ENCODE measurements around the gene MAP3K10. TPM values are rescaled to one million over a fixed set of nuclear protein-coding genes. Genes with fewer than 3 reads are reported as not detected.

MAP3K10 gene
- polyA plus RNA-seq, 3 donors, result 10.6 to 12.8 (median 11.6) TPM

GRCh38 chr19:40232479-40232878 is 41.3 kb downstream of the MAP3K10 start:
- no peak for DNase-seq (ENCODE audit: low read depth in 3 of 3, low spot score in 2 of 3)

- DNase-seq (ENCODE audit: low read depth in 3 of 3, low spot score in 2 of 3), result no peak
These were observed 42.0 kb downstream of the MAP3K10 start for GRCh38 chr19:40232949-40233810.

- DNase-seq (ENCODE audit: low read depth in 3 of 3, low spot score in 2 of 3), result no peak
These were observed 42.7 kb downstream of the MAP3K10 start for GRCh38 chr19:40233811-40234389.

- no peak for DNase-seq (ENCODE audit: low read depth in 3 of 3, low spot score in 2 of 3)
These were observed 43.4 kb downstream of the MAP3K10 start for GRCh38 chr19:40234429-40235237.

- DNase-seq (ENCODE audit: low read depth in 3 of 3, low spot score in 2 of 3), result no peak
These were observed 44.2 kb downstream of the MAP3K10 start for GRCh38 chr19:40235238-40236025.

GRCh38 chr19:40236026-40236355 is 44.8 kb downstream of the MAP3K10 start:
- DNase-seq (ENCODE audit: low read depth in 3 of 3, low spot score in 2 of 3), result no peak

- DNase-seq (ENCODE audit: low read depth in 3 of 3, low spot score in 2 of 3), result no peak
These were observed 45.1 kb downstream of the MAP3K10 start for GRCh38 chr19:40236366-40236765.

GRCh38 chr19:40237791-40238190 is 46.6 kb downstream of the MAP3K10 start:
- DNase-seq (ENCODE audit: low read depth in 3 of 3, low spot score in 2 of 3), result no peak

GRCh38 chr19:40238775-40239174 is 47.5 kb downstream of the MAP3K10 start:
- DNase-seq (ENCODE audit: low read depth in 3 of 3, low spot score in 2 of 3), result no peak

- no peak for DNase-seq (ENCODE audit: low read depth in 3 of 3, low spot score in 2 of 3)
These were observed 48.4 kb downstream of the MAP3K10 start for GRCh38 chr19:40239415-40240226.

GRCh38 chr19:40240332-40240731 is 49.1 kb downstream of the MAP3K10 start:
- DNase-seq (ENCODE audit: low read depth in 3 of 3, low spot score in 2 of 3), result no peak

GRCh38 chr19:40241125-40241808 is 50.0 kb downstream of the MAP3K10 start:
- no peak for DNase-seq (ENCODE audit: low read depth in 3 of 3, low spot score in 2 of 3)

GRCh38 chr19:40241809-40242384 is 50.7 kb downstream of the MAP3K10 start:
- DNase-seq (ENCODE audit: low read depth in 3 of 3, low spot score in 2 of 3), result no peak

- DNase-seq (ENCODE audit: low read depth in 3 of 3, low spot score in 2 of 3), result no peak
These were observed 51.3 kb downstream of the MAP3K10 start for GRCh38 chr19:40242480-40242879.

- no peak for DNase-seq (ENCODE audit: low read depth in 3 of 3, low spot score in 2 of 3)
These were observed 52.0 kb downstream of the MAP3K10 start for GRCh38 chr19:40243181-40243580.

GRCh38 chr19:40244579-40245317 is 53.5 kb downstream of the MAP3K10 start:
- DNase-seq (ENCODE audit: low read depth in 3 of 3, low spot score in 2 of 3), result no peak

GRCh38 chr19:40245506-40246128 is 54.4 kb downstream of the MAP3K10 start:
- no peak for DNase-seq (ENCODE audit: low read depth in 3 of 3, low spot score in 2 of 3)
